Effector CD4-positive, alpha-beta T cell (primary cell): ENCODE results near the gene RCOR1.
"Not testable (repeated sequence)": the region's sequence is repeated elsewhere in the genome, so short reads cannot be mapped to it uniquely, and the experiment has no call there.

Source experiments
- DNase-seq: peaks from one replicate; pipeline ENCODE4 v3.0.0-alpha.2; 2020
- total RNA-seq: gene quantifications from one replicate; lab custom pipeline; 2026; lab: John Stamatoyannopoulos, UW

The RCOR1 gene
- total RNA-seq: 95.5 reads per million, percentile 82 among the genes with 10 or more reads in this experiment

GRCh38 chr14:102591944-102592762, at the start of gene RCOR1:
RCOR1 (plus strand) TSS chr14:102592649; CDS start chr14:102592887, 238 bp downstream.
- DNase-seq: peak; percentile 97

GRCh38 chr14:102544046-102544746, 48.3 kb upstream of the RCOR1 start:
- no peak for DNase-seq

- DNase-seq: no peak
Measured at GRCh38 chr14:102544747-102545460, 47.5 kb upstream of the RCOR1 start.

DNA sequence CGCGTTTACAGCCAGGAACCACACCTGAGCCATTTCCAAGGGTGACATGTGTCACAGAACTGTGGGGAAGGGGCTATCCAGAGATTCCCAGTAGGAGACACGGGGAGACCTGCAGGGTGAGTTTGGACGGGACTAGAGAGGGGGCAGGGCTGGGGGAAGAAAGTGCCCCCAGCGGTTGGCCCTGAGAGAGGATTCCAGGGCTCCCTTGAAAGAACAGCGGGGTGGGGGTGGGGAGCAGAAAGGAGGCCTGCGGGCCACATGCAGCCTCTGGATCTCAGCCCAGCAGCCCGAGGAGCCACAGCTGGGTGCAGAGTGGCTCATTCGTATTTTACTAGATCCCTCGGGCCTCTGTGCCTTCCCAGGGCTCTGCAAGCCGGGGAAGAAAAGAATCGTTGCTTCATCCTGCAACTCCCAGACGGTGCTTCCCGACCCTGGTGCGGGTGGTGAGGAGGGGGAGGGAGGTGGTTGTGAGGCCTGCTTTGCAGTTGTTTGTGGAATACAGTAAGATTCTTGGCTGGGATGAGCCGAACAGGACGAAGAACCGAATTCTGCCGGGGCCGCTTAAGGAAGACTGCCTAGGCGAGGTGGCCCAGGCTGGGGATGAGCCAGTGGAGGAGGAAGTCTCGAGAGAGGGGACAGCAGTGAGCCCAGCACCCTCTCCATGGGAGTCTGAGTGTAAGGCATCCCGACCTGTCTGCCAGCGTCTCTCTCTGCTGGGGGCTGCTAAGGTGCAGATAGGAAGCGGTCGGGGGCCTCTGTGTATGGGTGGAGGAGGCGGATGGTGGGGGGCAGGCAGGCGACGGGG, 46.8 kb upstream of the RCOR1 start:
- DNase-seq: no peak

- DNase-seq: no peak
Measured at GRCh38 chr14:102548616-102549240, 43.7 kb upstream of the RCOR1 start.

GRCh38 chr14:102550927-102551401, 41.5 kb upstream of the RCOR1 start:
- not testable (repeated sequence) for DNase-seq

DNA sequence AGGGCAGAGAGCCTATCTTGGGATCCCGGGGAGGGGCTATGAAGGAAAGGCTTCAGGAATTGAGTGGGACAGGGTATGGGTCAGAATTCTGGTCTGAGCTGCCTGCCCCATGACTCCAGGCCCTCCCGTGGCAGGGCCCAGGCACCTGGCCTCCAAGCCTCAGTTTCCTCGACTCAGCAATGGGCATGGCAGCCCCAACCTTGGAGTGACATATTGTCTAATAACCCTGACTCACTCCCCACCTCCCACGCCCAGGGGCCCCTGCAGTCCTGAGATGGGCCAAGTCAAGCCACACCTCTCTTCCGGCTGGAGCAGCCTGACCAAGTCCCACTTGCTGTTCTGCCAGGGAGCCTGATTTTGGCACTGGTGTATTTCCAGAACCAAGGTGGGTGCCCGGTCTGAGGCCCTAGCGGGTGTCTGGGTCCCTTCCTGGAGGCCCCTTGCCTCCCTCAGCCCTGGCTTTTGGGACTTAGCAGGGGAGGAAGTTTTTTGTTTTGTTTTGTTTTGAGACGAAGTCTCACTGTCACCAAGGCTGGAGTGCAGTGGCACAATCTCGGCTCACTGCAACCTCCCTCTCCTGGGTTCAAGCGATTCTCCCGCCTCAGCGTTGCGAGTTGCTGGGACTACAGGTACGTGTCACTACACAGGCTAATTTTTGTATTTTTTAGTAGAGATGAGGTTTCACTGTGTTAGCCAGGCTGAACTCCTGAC, 40.3 kb upstream of the RCOR1 start:
- DNase-seq: no peak

- DNase-seq: peak; percentile 47
Measured at GRCh38 chr14:102554821-102555819, 37.3 kb upstream of the RCOR1 start.

GRCh38 chr14:102556098-102556677, 36.3 kb upstream of the RCOR1 start:
- no peak for DNase-seq

- no peak for DNase-seq
Measured at GRCh38 chr14:102557434-102558226, 34.8 kb upstream of the RCOR1 start.

DNA sequence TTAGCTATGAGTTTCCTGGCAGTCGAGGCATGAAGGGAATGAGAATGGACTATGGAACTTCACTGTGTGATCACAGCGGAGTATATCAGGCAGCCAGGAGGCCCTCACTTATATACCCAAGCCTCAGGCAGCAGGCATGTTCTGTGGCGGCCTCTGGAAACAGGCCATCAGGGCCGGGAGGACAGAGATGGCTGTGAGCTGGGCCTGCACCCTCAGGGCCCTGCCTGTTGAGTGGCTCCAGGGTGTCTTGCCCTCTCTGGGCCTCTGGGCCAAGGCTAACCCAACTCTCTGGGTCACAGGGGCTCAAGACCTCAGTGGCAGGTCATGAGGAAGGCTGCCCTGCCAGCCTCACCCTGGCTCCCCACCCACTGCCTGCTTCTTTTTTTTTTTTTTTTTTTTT, 33.9 kb upstream of the RCOR1 start:
- no peak for DNase-seq

GRCh38 chr14:102560458-102561261, 31.8 kb upstream of the RCOR1 start:
- no peak for DNase-seq

GRCh38 chr14:102565331-102565887, 27.0 kb upstream of the RCOR1 start:
- no peak for DNase-seq

DNA sequence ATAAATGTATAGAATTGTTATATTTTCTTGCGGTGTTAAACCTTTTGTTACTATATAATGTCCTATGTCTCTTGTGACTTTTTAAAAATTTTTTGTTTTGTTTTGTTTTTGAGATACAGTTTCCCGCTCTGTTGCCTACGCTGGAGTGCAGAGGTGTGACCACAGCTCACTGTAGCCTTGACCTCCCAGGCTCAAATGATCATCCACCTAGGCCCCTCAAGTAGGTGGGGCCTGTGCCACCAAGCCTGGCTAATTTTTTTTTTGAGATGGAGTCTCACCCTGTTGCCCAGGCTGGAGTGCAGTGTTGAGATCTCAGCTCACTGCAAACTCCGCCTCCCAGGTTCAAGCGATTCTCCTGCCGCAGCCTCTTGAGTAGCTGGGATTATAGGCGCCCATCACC, 26.5 kb upstream of the RCOR1 start:
- no peak for DNase-seq

DNA sequence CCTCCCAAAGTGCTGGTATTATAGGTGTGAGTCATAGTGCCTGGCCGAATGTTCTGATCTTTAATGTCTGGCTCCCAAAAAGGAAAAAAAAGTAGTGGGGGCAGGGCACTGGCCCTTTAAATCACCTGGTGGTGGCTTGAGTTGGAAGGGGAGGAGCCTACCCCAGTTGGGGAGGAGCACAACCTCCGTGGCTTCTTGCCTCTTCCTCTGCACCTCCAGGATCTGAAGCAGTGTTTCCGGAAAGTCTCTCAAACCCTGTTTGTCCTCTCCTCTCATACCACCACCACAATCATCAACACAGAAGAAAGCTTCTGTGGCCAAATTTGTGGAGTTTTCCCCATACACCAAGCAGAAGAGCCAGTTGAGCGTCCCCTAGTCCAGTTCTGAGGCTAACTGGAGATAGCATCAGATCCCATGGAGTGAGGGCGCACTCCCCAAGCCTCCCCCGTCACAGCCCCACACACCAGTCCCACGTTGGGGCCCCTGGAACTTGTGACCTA, 24.3 kb upstream of the RCOR1 start:
- DNase-seq: peak; percentile 9

- DNase-seq: no peak
Measured at GRCh38 chr14:102570334-102570995, 22.0 kb upstream of the RCOR1 start.

DNA sequence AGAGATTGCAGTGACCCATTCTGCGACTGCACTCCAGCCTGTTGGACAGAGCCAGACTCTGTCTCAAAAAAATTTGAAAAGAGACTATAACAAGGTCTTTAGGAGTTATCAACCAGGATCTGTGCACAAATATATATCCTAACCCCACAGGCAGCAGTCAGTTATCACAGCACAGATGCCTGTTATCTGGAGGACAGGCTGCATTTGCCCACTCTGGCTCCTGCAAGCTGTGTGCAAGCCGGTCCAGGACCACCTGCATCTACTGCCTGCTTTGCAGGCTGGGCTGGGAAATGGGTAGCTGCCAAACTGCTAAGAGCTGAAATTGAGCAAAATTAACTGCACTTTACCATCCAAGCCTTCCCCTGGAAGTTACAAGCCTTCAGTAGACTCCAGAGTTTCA, 21.4 kb upstream of the RCOR1 start:
- no peak for DNase-seq
